Measurements from ENCODE around the gene GMPR. TPM values are rescaled to one million over a fixed set of nuclear protein-coding genes. Genes with fewer than 3 reads are reported as not detected.

Gene GMPR
- total RNA-seq, 2 donors from 2014 or later = 17.0 to 62.1 TPM

DNA sequence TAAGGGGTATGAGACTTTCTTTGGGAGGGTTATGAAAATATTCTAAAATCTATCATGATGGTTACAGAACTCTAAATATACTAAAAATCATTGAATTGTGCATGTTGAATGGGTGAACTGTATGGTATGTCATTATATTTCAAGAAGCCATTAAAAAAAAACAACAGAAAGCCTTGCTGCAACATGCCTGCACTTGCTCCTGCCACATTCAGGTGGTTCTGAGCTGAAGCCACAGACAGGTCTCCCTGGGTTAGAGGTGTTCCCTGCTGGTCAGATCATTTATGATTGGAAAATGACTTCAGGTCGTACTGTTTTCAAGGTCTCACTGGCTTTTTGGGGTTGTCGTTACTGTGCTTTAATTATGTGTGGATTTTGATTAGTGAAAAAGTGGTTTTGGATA is 13.3 kb downstream of the GMPR start:
- peaks cover 26% of the 10 kb centered on the region for H3K36me3 ChIP-seq
- H3K9me3 ChIP-seq = no peaks in the 10 kb centered on the region
- TF ChIP-seq CTCF (IDR thresholded peaks at IDR 0.05) = no peak
- no peak overlapping the region for H3K4me3 ChIP-seq
- no peaks in the 10 kb centered on the region for H3K27me3 ChIP-seq (replicated peaks; ENCODE audit: insufficient read depth)
- no peaks in the 10 kb centered on the region for H3K4me1 ChIP-seq (ENCODE audit: control insufficient read depth in 1 of 2, low read depth in 2 of 2)
- DNase-seq (ENCODE audit: low spot score) = no peak
- H3K27ac ChIP-seq = no peak overlapping the region
- ATAC-seq (ENCODE audit: insufficient number of reproducible peaks, low FRiP score, low read depth) = no peak

- peaks cover 15% of the 10 kb centered on the region for H3K36me3 ChIP-seq
- H3K4me3 ChIP-seq = no peak overlapping the region
- no peaks in the 10 kb centered on the region for H3K27me3 ChIP-seq (replicated peaks; ENCODE audit: insufficient read depth)
- no peak for TF ChIP-seq CTCF (IDR thresholded peaks at IDR 0.05)
- H3K9me3 ChIP-seq = no peaks in the 10 kb centered on the region
- H3K27ac ChIP-seq = no peak overlapping the region
- peaks cover 0 to 3% of the 10 kb centered on the region in 2 donors for H3K4me1 ChIP-seq (ENCODE audit: control insufficient read depth in 1 of 2, low read depth in 2 of 2)
- ATAC-seq (ENCODE audit: insufficient number of reproducible peaks, low FRiP score, low read depth) (no peak), DNase-seq (ENCODE audit: low spot score) (no peak)
Measured at GRCh38 chr6:16252686-16253299, 14.4 kb downstream of the GMPR start.

DNA sequence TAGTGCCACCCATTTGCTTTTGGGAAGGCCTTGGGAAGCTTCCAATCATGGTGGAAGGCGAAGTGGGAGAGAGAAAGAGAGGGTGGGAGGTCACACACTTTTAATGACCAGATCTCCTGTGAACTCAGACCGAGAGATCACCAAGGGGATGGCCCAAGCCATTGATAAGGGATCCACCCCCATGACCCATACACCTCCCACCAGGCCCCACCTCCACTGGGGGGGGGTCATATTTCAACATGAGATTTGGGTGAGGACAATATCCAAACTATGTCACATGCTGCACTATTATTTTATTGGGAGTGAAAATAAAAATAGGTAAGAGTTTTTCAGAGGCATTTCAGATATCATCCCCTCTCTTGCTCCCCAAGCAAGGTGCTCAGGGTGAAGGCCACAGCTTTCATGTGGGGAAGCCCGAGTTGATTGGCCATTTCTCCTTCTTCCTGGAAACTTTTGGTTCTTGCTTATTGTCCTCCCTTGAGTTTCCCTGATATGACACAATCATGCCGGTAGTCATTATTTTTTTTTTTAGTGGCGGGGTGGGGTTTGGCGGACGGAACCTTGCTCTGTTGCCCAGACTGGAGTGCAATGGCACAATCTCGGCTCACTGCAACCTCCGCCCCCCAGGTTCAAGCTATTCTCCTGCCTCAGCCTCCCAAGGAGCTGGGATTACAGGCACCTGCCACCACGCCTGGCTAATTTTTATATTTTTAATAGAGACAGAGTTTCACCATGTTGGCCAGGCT is 15.2 kb downstream of the GMPR start:
- Histone ChIP-seq H3K4me1 (ENCODE audit: control insufficient read depth in 1 of 2, low read depth in 2 of 2) (peaks cover 0 to 11% of the 10 kb centered on the region in 2 donors), H3K4me3 (no peak overlapping the region), H3K9me3 (no peaks in the 10 kb centered on the region), H3K36me3 (peaks cover 15% of the 10 kb centered on the region), H3K27ac (no peak overlapping the region), H3K27me3 (replicated peaks; ENCODE audit: insufficient read depth) (no peaks in the 10 kb centered on the region)
- no peak for TF ChIP-seq CTCF (IDR thresholded peaks at IDR 0.05)
- no peak for ATAC-seq (ENCODE audit: insufficient number of reproducible peaks, low FRiP score, low read depth)
- no peak for DNase-seq (ENCODE audit: low spot score)

GRCh38 chr6:16254535-16254934 is 16.1 kb downstream of the GMPR start:
- no peak overlapping the region for H3K27ac ChIP-seq
- no peaks in the 10 kb centered on the region for H3K27me3 ChIP-seq (replicated peaks; ENCODE audit: insufficient read depth)
- DNase-seq (ENCODE audit: low spot score) = no peak
- no peak for ATAC-seq (ENCODE audit: insufficient number of reproducible peaks, low FRiP score, low read depth)
- H3K4me3 ChIP-seq = no peak overlapping the region
- peaks cover 15% of the 10 kb centered on the region for H3K36me3 ChIP-seq
- peaks cover 0 to 17% of the 10 kb centered on the region in 2 donors for H3K4me1 ChIP-seq (ENCODE audit: control insufficient read depth in 1 of 2, low read depth in 2 of 2)
- no peaks in the 10 kb centered on the region for H3K9me3 ChIP-seq
- no peak for TF ChIP-seq CTCF (IDR thresholded peaks at IDR 0.05)

- H3K27ac ChIP-seq = no peak overlapping the region
- DNase-seq (ENCODE audit: low spot score) = no peak
- peaks cover 0 to 17% of the 10 kb centered on the region in 2 donors for H3K4me1 ChIP-seq (ENCODE audit: control insufficient read depth in 1 of 2, low read depth in 2 of 2)
- H3K9me3 ChIP-seq = no peaks in the 10 kb centered on the region
- peaks cover 7% of the 10 kb centered on the region for H3K36me3 ChIP-seq
- ATAC-seq (ENCODE audit: insufficient number of reproducible peaks, low FRiP score, low read depth) = no peak
- no peak overlapping the region for H3K4me3 ChIP-seq
- no peak for TF ChIP-seq CTCF (IDR thresholded peaks at IDR 0.05)
- H3K27me3 ChIP-seq (replicated peaks; ENCODE audit: insufficient read depth) = no peaks in the 10 kb centered on the region
Measured at GRCh38 chr6:16256781-16257180, 18.4 kb downstream of the GMPR start.

Measured in thoracic aorta (tissue), 2 donors.